Measurements from ENCODE around the gene DUSP11. TPM values are rescaled to one million over a fixed set of nuclear protein-coding genes. Genes with fewer than 3 reads are reported as not detected.

Gene DUSP11
- total RNA-seq, 1 experiment from 2014 or later, result 22.9 TPM

GRCh38 chr2:73717251-73717606, 62.7 kb downstream of the DUSP11 start:
- no peak for TF ChIP-seq POLR2A (IDR thresholded peaks at IDR 0.05; ENCODE audit: borderline replicate concordance, extremely low read depth, insufficient read depth, insufficient read length)
- H2AFZ ChIP-seq (ENCODE audit: low read depth, low read length, poor library complexity, severe bottlenecking), result no peak overlapping the region
- H3K4me1 ChIP-seq (ENCODE audit: control insufficient read depth in 1 of 2, insufficient read depth in 2 of 2, low read length in 2 of 2), result no peaks in the 10 kb centered on the region
- DNase-seq (ENCODE audit: low read depth, low spot score), result no peak
- CTCF ChIA-PET, result no interaction called here
- 0 out of 2 replicates have a peak, but pooled peaks cover 5% of the 10 kb centered on the region for H3K27me3 ChIP-seq (ENCODE audit: insufficient read depth, low read length)
- H3K27ac ChIP-seq (ENCODE audit: low read depth, low read length), result no peak overlapping the region
- no peak overlapping the region for H3K4me2 ChIP-seq (ENCODE audit: low read length)
- POLR2A ChIA-PET, result no interaction called here
- no peaks in the 10 kb centered on the region for H3K9me2 ChIP-seq (ENCODE audit: insufficient read depth)
- no peaks in the 10 kb centered on the region for H3K79me2 ChIP-seq (ENCODE audit: insufficient read depth, low read length)
- ATAC-seq, result no peak
- intact Hi-C loops (cut with micrococcal nuclease), result no loop called here
- no peak overlapping the region for H3K9ac ChIP-seq (ENCODE audit: low read length)
- BruUV-seq (replicated peaks), result no TSS peak
- H3K36me3 ChIP-seq (ENCODE audit: control insufficient read depth in 1 of 2, insufficient read depth in 2 of 2, low read length in 2 of 2), result no peaks in the 10 kb centered on the region
- H4K20me1 ChIP-seq (ENCODE audit: insufficient read depth), result no peaks in the 10 kb centered on the region
- RAD21 ChIA-PET (ENCODE audit: low non-redundant PET in 1 of 2, low total read pairs in 2 of 2, uncharacterized antibody in 2 of 2, unreplicated experiment in 2 of 2), result no interaction called here
- no peaks in the 10 kb centered on the region for H3K9me3 ChIP-seq (ENCODE audit: control insufficient read depth in 1 of 2, insufficient read depth in 1 of 2, low read depth in 1 of 2, low read length in 2 of 2)
- no peak overlapping the region for H3K4me3 ChIP-seq (replicated peaks in 1 of 2; ENCODE audit: low read depth in 1 of 2, low read length in 2 of 2)

GRCh38 chr2:73716543-73717250, 63.2 kb downstream of the DUSP11 start:
- Histone ChIP-seq H3K9me2 (ENCODE audit: insufficient read depth) (no peaks in the 10 kb centered on the region), H3K27ac (ENCODE audit: low read depth, low read length) (no peak overlapping the region), H3K9me3 (ENCODE audit: control insufficient read depth in 1 of 2, insufficient read depth in 1 of 2, low read depth in 1 of 2, low read length in 2 of 2) (no peaks in the 10 kb centered on the region), H3K4me2 (ENCODE audit: low read length) (no peak overlapping the region), H3K4me1 (ENCODE audit: control insufficient read depth in 1 of 2, insufficient read depth in 2 of 2, low read length in 2 of 2) (no peaks in the 10 kb centered on the region), H4K20me1 (ENCODE audit: insufficient read depth) (no peaks in the 10 kb centered on the region), H2AFZ (ENCODE audit: low read depth, low read length, poor library complexity, severe bottlenecking) (no peak overlapping the region), H3K36me3 (ENCODE audit: control insufficient read depth in 1 of 2, insufficient read depth in 2 of 2, low read length in 2 of 2) (no peaks in the 10 kb centered on the region), H3K79me2 (ENCODE audit: insufficient read depth, low read length) (no peaks in the 10 kb centered on the region), H3K4me3 (replicated peaks in 1 of 2; ENCODE audit: low read depth in 1 of 2, low read length in 2 of 2) (no peak overlapping the region), H3K27me3 (ENCODE audit: insufficient read depth, low read length) (peaks cover 5% of the 10 kb centered on the region; the same call in 1 of the 2 replicates), H3K9ac (ENCODE audit: low read length) (no peak overlapping the region)
- ATAC-seq, result no peak; the same call in 1 of the 2 replicates
- POLR2A ChIA-PET, result no interaction called here
- DNase-seq (ENCODE audit: low read depth, low spot score), result no peak
- intact Hi-C loops (cut with micrococcal nuclease), result no loop called here
- RAD21 ChIA-PET (ENCODE audit: low non-redundant PET in 1 of 2, low total read pairs in 2 of 2, uncharacterized antibody in 2 of 2, unreplicated experiment in 2 of 2), result no interaction called here
- CTCF ChIA-PET, result no interaction called here
- BruUV-seq (replicated peaks), result no TSS peak
- TF ChIP-seq ZBTB33 (IDR thresholded peaks at IDR 0.05; ENCODE audit: extremely low read depth, insufficient replicate concordance, low read length), result no peak
- no peak for TF ChIP-seq POLR2A (IDR thresholded peaks at IDR 0.05; ENCODE audit: borderline replicate concordance, extremely low read depth, insufficient read depth, insufficient read length)
- no peak for TF ChIP-seq CTCF (IDR thresholded peaks at IDR 0.05 in 2 of 3, conservative IDR thresholded peaks at IDR 0.05 in 1 of 3; ENCODE audit: borderline replicate concordance in 1 of 3, insufficient read depth in 1 of 3, low read depth in 2 of 3, low read length in 2 of 3)
- no peak for TF ChIP-seq ZNF274 (IDR thresholded peaks at IDR 0.05; ENCODE audit: low read depth, low read length)
- no peak for TF ChIP-seq ELF1 (IDR thresholded peaks at IDR 0.05; ENCODE audit: borderline replicate concordance, low read depth)
- no peak for TF ChIP-seq YY1 (IDR thresholded peaks at IDR 0.05; ENCODE audit: extremely low read depth, insufficient replicate concordance, low read depth, low read length)
- no peak for TF ChIP-seq ZFX (IDR thresholded peaks at IDR 0.05)
- TF ChIP-seq JUND (IDR thresholded peaks at IDR 0.05), result no peak
- TF ChIP-seq, protein P1, sequence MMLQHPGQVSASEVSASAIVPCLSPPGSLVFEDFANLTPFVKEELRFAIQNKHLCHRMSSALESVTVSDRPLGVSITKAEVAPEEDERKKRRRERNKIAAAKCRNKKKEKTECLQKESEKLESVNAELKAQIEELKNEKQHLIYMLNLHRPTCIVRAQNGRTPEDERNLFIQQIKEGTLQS (IDR thresholded peaks at IDR 0.05), result no peak
- no peak for TF ChIP-seq CEBPB (IDR thresholded peaks at IDR 0.05; ENCODE audit: low read depth)
- no peak for TF ChIP-seq EGR1 (IDR thresholded peaks at IDR 0.05; ENCODE audit: low read depth)
- TF ChIP-seq SP1 (IDR thresholded peaks at IDR 0.05; ENCODE audit: low read depth), result no peak
- no peak for TF ChIP-seq EZH2 (IDR thresholded peaks at IDR 0.05)
- no peak for TF ChIP-seq EZH2phosphoT487 (IDR thresholded peaks at IDR 0.05; ENCODE audit: borderline replicate concordance)
- TF ChIP-seq SRF (IDR thresholded peaks at IDR 0.05; ENCODE audit: low read depth), result no peak
- TF ChIP-seq, protein P2, sequence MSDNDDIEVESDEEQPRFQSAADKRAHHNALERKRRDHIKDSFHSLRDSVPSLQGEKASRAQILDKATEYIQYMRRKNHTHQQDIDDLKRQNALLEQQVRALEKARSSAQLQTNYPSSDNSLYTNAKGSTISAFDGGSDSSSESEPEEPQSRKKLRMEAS (IDR thresholded peaks at IDR 0.05), result no peak
- TF ChIP-seq CBX3 (IDR thresholded peaks at IDR 0.05; ENCODE audit: low read depth), result no peak

Data from HCT116 (cell line).